ENCODE measurements around the gene KASH5.
A peak's percentile ranks its signal among the peaks of the same experiment; 100 is the strongest.

KASH5 gene, protein sequence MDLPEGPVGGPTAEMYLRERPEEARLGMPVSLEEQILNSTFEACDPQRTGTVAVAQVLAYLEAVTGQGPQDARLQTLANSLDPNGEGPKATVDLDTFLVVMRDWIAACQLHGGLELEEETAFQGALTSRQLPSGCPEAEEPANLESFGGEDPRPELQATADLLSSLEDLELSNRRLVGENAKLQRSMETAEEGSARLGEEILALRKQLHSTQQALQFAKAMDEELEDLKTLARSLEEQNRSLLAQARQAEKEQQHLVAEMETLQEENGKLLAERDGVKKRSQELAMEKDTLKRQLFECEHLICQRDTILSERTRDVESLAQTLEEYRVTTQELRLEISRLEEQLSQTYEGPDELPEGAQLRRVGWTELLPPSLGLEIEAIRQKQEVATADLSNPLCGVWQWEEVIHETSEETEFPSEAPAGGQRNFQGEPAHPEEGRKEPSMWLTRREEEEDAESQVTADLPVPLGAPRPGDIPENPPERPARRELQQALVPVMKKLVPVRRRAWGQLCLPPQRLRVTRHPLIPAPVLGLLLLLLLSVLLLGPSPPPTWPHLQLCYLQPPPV

DNA sequence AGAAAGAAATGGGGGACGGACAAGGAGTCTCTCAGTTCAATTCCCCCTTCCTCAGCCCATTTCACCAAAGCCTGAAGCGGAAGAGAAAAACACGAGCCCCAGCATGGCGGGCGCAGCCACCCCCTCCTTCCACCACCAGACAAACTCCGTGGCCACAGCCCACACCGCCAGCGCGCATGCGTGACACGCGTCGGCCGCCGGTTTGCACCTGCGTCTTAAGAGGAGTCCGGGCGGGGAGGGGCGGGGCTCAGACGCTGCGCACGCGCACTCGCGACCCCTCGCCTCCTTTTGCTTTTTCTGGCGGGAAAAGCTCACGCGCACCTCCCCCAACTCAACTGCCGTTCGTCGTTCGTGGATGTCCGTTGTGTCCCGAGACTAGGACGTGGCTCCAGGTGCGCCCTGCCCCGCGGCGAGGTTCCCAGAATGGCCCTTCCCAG lies at the start of gene KASH5:
KASH5 (plus strand) TSS at position 314 of the 437 bp plus-strand sequence. CDS start 2,635 bp downstream, outside the sequence.
- peak; percentile 31 for DNase-seq

DNA sequence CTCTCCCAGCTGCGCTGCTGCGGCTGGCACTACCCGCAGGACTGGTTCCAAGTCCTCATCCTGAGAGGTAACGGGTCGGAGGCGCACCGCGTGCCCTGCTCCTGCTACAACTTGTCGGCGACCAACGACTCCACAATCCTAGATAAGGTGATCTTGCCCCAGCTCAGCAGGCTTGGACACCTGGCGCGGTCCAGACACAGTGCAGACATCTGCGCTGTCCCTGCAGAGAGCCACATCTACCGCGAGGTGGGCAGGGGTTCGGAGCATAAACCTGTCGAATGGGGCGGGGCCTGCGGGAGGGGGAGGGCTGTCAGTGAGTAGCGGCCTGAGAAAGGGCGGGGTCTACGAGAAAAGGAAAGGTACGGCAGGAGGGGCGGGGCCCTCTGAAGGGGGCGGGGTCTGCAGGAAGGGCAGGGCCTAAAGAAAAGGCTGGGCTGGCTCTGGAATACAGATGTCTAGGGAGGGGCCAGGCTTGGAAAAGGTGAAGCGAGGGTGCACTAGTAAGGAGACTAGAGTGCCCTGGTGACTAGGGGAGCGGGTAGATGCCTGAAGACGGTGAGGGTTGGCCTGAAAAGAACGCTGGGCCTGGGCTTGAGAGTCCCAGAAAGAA lies 49.3 kb upstream of the KASH5 start:
- no peak for DNase-seq

DNA sequence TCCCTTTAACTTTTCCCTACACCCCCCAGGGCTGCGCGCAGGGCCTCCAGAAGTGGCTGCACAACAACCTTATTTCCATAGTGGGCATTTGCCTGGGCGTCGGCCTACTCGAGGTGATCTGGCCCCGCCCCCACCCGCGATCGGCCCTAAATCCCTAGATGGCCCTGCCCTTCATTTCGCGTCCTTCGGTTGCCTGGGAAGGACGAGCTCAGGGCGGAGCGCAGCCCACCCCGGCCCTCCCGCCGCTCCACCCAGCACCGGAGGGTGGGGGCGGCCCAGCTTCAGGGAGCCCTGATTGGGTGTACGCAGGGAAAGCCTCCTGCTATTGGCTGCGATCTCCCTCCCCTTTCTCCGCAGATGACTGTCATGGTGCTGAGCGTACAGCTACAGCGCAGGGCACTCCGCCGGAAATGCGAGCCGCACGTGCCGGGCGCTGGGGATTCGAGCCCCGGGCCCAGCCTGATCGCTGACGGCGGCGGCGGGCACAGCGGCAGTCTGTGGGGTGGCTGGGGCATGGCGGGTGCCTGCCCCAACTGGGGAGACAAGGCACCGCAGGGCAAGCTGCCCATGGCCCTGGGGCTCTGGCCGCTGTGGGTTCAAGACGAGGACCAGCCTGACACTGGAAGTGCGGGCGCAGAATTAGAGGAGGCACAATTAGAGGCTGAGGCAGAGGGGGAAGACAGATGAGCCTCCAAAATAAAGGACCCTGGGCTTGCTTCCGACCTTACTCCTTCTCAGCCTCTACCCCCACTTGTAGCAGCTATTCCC lies 48.6 kb upstream of the KASH5 start:
- DNase-seq: no peak

DNA sequence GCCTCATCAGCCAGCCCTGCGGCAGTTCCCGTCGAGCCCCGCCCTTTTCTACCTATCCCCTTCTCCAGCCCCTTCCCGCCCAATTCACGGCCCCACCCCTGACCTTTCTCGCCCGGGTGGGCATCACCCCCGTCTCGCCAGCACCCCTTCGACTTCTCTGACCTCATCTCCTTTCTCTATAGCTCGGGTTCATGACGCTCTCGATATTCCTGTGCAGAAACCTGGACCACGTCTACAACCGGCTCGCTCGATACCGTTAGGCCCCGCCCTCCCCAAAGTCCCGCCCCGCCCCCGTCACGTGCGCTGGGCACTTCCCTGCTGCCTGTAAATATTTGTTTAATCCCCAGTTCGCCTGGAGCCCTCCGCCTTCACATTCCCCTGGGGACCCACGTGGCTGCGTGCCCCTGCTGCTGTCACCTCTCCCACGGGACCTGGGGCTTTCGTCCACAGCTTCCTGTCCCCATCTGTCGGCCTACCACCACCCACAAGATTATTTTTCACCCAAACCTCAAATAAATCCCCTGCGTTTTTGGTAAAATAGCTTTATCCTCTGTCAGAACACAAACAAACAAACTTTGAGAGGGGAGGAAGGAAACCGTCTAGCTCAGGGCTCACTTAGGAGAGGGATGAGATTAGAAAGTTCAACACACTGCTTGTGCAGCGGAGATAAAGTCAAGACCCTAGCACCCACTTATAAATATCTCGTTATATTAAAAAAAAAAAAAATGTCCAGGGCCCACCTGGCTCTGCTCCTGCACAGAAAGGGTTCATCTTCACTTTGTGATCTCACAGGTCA lies 47.8 kb upstream of the KASH5 start:
- DNase-seq: peak; percentile 22

DNA sequence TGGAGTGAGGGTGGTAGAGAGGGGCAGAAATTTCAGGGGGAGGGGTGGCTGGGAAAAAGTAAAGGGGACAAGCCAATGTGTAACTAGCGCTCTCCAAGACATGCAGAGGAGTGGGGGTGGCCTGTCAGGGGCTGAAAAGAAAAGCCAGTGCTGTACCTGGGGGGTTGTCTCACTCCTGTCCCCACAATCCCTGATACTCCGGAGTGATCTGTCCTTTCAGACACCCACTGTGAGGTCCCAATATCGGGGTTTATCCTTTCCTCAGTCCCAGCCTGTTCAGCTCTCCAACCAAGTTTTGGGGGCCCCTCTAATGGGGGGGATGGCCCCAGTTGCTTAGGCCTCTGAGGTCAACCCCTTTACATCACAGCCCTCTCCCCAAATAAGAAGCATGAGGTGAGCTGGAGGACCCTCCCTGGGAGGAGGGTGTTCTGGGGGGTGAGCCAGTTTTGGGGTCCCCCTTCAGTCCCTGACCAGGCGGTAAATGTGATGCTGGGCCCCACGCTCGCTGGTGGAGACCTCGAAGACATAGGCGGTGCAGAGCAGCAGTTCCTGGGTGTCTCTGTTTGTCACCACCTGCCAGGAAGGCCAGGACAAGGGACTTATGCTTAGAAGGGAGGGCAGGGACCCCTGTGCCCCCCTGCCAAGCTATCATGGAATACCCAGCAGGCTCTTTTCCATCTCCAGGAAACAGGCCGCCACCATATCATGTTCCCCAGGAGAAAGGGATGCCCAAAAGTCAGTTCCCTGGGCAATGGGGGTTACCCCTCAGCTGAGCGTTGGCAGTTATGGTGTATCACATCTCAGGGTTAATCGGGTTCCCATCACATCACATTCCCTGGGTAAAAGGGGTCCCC lies 47.0 kb upstream of the KASH5 start:
- DNase-seq: no peak

DNA sequence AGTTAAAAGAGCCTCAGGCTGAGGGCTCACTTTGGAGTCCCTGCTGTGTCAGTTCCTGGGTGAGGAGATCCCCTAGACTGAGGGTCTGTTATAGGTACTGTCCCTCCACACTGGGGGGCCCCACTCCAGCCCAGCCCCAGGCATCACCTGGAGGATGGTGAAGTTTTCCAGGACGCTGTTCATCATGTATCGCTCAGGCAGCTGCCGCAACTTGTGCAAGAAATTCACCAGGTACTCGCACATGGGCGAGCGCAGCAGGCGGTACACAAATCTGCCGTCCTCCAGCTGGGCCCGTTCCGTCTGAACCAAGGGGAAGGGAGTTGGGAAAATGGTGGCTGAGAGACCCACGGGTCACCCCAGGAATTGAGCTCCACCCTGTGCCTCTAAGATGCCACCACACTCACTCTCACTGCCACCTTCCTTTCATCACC lies 45.7 kb upstream of the KASH5 start:
- no peak for DNase-seq

GRCh38 chr19:49343123-49343522 lies 44.9 kb upstream of the KASH5 start:
- DNase-seq: no peak

GRCh38 chr19:49344505-49345423 lies 43.3 kb upstream of the KASH5 start:
- DNase-seq: no peak

DNA sequence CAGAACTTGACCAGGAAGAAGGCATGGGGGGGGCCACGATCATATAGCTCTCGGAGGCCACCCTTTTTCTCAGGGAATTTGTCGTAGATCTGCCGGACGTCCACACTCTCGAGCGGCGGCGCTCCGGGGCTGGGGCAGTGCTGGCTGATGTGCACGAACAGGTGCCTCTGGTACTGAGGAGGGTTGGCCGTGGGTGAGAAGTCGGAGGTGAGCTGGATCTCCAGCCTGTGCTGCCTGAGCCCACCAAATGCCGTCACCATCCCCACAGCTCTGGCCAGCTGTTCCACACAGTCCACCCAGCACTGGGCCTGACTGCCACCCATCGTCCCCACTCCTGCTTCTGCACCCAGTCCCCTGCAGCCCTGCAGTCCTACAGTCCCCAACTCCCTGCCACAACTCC lies 40.9 kb upstream of the KASH5 start:
- no peak for DNase-seq

DNA sequence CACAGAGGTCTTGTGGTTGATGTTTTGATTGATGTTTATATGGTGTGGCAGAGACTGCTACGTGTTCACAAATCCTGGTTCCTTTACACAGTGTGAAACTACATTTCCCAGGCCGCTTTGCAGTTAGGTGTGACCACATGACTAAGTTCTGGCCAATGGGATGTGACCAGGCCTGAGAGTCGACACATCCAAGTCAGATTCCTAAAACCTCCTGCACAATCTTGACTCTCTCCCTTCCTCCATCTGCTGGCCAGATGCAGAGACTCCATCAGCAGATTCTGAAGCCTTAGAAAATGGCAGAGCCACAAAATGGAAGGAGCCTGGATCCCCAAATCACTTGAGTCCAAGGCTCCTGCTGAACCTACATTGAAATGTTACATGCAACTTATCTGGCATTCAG lies 40.2 kb upstream of the KASH5 start:
- DNase-seq: no peak

- no peak for DNase-seq
Measured at GRCh38 chr19:49348305-49349189, 39.5 kb upstream of the KASH5 start.

DNA sequence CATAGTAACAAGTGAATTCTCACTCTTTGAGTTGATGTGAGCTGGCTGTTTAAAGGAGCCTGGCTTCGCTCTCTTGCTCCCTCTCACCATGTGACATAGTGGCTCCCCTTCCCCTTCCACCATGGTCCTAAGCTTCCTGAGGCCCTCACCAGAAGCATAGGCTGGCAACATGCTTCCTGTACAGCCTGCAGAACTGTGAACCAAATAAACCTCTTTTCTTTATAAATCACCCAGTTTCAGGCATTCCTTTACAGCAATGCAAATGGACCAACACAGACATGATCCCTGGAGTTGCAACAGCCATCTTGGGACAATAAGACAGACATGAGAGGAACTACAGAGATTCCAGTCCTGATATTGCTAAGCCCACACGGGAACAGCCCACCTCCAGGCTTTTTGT lies 38.5 kb upstream of the KASH5 start:
- no peak for DNase-seq

- no peak for DNase-seq
Measured at GRCh38 chr19:49355909-49356353, 32.1 kb upstream of the KASH5 start.

GRCh38 chr19:49356382-49356781 lies 31.7 kb upstream of the KASH5 start:
- DNase-seq: no peak

- DNase-seq: no peak
Measured at GRCh38 chr19:49357186-49357585, 30.9 kb upstream of the KASH5 start.

GRCh38 chr19:49359851-49360820 lies 27.9 kb upstream of the KASH5 start:
- DNase-seq: no peak

DNA sequence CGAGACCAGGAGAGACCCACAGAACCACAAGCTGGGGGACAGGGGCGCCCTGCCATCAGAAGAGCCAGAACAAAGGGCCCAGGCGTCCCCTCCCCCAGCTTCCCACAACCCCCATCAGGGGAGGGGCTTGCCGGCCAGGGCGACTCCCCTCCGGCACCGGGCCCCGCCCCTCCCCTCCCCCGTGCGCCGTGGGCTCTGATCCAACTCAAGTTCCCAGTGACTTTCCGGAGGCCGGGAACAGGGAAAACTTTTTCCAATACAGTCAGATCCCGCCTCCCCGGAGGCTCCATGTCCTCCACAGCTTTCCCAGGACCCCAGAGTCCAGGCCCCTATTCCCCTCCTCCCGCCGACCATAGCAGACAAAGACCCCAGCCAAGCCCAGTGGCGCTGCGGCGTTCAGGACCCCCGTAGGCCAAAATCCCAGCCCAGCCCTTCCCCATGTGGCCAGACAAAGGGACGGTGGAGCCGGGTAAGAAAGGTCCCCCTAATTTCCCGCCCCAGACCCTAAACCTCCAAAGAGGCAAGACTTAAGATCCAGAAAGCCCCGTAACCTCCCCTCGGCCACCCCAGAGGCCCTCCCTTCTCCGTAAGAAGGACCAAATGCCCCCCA lies 26.5 kb upstream of the KASH5 start:
- no peak for DNase-seq

All from NCI-H2029 treated with DMSO at 0.1 percent for 48 hours (cell line).